ENCODE data around the gene ZNF823.

The ZNF823 gene

DNA sequence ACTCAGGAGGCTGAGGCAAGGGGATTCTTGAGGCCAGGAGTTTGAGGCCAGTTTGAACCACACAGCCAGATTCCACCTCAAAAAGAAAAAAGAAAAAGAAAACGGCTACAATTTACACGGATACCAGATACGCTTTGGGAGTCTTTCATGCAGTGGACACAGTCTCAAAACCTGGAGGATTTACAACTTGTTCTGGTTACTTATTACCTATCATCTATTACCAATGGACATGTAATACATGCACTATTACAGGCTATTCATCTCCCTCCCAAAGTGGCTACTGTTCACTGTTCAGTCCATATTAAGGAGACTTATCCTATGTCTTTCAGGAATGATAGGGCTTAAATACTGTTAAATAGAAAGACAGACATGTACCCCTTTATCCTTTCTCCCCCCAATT is 33.3 kb downstream of the ZNF823 start:
- Histone ChIP-seq H3K4me3 (no peak overlapping the region), H3K27ac (no peak overlapping the region)
- no peak for DNase-seq (ENCODE audit: low spot score)
- no peak for TF ChIP-seq CTCF (IDR thresholded peaks at IDR 0.05)

DNA sequence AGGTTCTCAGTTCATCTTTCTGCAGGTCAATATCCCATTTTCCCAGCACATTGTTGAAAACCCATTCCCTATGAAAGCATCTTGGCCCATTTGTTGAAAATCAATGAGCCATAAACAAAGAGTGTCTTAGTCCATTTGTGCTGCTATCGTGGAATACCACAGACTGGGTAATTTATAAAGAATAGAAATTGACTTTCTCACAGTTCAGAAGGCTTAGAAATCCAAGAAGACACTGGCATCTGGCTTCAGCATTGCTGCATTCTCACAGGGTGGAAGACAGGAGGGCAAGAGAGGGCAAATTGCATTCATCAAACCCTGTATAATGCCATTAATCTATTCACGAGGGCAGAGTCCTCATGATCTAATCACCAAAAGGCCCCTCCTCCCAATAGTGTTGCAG is 34.1 kb downstream of the ZNF823 start:
- no peak for DNase-seq (ENCODE audit: low spot score)
- no peak for TF ChIP-seq CTCF (IDR thresholded peaks at IDR 0.05)
- H3K27ac ChIP-seq = no peak overlapping the region
- no peak overlapping the region for H3K4me3 ChIP-seq

DNA sequence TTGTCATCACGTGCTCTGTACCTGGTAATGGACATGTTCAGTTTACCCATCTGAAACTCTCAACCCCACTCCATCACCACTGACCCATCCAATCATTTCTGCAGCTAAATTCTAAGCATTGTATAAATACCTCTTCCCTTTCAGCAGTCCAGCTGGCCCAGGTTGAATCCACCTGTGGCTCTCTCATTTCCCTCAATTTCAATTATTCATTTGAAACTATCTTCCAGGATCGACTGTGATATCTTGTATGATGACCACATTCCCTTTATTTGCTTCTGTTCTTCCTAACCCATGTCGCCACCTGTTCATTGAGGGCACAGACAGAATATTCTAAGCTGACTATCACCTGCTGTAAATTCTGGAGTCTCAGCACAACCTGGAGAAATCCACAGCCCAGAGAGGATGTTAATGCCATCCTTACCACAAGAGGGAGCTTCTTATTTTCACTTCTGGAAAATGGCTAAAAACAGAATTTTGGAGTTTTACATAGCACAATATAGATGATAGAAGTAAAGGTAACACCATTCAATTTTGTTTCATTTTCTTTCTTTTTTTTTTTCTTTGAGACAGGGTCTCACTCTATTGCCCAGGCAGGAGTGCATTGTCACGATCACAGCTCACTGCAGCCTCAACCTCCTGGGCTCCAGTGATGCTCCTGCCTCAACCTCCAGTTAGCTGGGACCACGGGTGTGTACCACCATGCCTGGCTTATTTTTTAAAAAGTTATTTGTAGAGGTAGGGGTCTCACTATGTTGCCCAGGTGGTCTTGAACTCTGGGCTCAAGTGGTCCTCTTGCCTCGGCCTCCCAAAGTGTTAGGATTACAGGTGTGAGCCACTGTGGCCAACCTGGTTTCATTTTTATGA is 38.6 kb downstream of the ZNF823 start:
- peak; percentile 29 for TF ChIP-seq CTCF (IDR thresholded peaks at IDR 0.05)
- Histone ChIP-seq H3K4me3 (no peak overlapping the region), H3K27ac (no peak overlapping the region)
- DNase-seq (ENCODE audit: low spot score) = no peak

- no peak for DNase-seq (ENCODE audit: low spot score)
- Histone ChIP-seq H3K4me3 (no peak overlapping the region), H3K27ac (no peak overlapping the region)
- TF ChIP-seq CTCF (IDR thresholded peaks at IDR 0.05) = no peak
These were observed 40.5 kb downstream of the ZNF823 start for GRCh38 chr19:11698231-11698630.

- Histone ChIP-seq H3K27ac (no peak overlapping the region), H3K4me3 (no peak overlapping the region)
- TF ChIP-seq CTCF (IDR thresholded peaks at IDR 0.05) = no peak
- DNase-seq (ENCODE audit: low spot score) = no peak
These were observed 41.4 kb downstream of the ZNF823 start for GRCh38 chr19:11697284-11697855.

DNA sequence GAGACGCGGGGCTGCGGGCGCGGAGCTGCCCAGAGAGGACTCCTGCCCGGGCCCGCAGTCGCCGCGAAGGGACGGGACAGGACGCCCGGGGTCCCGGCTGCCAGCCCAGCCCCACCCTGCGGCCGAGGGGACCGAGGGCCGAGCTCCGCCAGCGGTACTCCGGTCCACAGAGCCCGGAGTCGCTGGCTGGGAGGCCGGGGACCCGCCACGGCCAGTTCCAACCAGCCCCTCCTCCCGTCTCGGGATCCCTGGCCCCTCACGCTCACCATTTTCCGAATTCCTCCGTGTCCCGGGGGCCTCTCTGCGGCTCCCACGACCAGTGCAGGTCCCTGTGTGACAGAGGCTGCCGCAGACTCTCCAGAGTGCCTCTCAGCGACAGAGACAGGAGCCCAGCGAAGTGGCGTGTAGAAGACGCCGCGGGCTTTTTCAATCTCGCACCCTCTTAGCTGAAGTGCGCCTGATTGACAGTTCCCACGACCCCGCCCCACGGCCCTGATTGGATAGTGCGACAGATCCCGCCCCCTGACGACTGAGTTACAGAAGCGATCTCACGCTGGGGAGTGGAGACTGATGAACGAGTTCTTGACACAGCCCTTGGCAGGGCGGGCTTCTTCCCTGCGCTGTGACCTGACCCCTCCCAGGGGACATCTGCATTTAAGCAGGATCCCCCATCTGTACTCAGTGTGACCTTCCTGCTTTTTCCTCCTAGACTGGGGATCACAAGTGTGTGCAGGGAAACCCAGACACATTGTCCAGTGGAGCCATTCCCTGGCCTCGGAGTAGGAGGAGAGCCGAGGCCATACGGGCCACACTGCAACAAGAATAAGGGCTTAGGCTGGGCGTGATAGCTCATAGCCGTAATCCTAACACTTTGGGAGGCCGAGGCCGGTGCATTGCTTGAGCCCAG is 44.0 kb downstream of the ZNF823 start:
- DNase-seq (ENCODE audit: low spot score) = peak; percentile 94
- Histone ChIP-seq H3K4me3 (peak overlapping the region; percentile 78), H3K27ac (peak overlapping the region; percentile 67 to 70)
- TF ChIP-seq CTCF (IDR thresholded peaks at IDR 0.05) = no peak

All from coronary artery (tissue), 2 donors.